SIG-M5 (cell line): ENCODE results near the gene EPN3.

Source experiments
- DNase-seq: peaks from one replicate; lab custom pipeline; 2025; lab: John Stamatoyannopoulos, UW

EPN3 gene

DNA sequence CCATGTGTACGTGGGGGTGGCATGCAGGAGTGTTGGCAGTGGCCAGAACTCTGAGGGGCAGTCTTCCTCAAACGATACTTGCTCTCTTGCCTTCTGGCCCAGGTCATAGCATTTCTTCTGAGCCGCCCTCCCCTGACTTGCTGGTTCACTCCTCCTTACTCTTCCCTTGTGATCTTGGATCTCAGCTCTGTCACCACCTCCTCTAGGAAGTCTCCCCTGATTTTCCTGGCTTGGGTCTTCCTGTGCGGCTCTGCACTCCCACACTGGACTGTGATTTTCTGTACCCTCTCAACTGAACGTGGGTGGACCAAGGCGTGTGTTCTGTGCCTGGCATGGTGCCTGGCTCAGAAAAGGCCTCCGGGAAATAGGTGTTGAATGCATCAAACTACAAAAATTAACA is 2.9 kb downstream of the EPN3 start:
- no peak for DNase-seq

- no peak for DNase-seq
Observed at GRCh38 chr17:50536683-50537646, 4.4 kb downstream of the EPN3 start.

- DNase-seq, result no peak
Observed at GRCh38 chr17:50537721-50538548, 5.4 kb downstream of the EPN3 start.

- no peak for DNase-seq
Observed at GRCh38 chr17:50538549-50539410, 6.2 kb downstream of the EPN3 start.

- DNase-seq, result no peak
Observed at GRCh38 chr17:50539762-50540559, 7.4 kb downstream of the EPN3 start.

DNA sequence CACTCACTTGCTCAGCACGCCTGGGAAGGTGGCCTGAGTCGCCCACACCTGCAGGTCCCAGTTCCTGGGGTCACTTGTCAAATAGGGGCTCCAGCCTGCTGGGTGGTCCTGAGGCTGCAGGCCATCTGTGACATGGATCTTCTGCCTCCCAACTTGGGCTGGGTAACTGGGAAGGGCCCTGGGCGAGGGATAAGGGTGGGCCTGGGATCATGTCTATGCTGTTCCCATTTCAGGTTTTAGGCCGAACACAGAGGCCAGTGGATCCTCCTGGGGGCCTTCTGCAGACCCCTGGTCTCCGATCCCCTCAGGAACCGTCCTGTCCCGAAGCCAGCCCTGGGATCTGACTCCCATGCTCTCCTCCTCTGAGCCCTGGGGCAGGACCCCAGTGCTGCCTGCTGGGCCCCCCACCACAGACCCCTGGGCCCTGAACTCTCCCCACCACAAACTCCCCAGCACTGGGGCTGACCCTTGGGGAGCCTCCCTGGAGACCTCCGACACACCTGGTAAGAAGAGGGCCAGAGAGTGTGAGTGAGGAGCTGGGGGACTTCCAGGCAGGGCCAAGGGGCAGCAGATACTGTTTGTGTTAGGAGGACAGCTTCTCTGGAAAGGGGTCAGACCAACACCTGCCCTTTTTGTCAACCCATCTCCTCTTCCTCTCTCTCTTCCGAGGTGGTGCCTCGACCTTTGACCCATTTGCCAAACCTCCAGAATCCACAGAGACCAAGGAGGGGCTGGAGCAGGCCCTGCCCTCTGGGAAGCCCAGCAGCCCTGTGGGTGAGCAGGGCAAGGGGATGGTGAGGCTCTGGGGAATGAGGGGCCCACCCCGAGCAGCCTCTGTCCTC is 8.2 kb downstream of the EPN3 start:
- no peak for DNase-seq

GRCh38 chr17:50541402-50541715 is 8.8 kb downstream of the EPN3 start:
- no peak for DNase-seq

GRCh38 chr17:50541716-50542688 is 9.5 kb downstream of the EPN3 start:
- no peak for DNase-seq

DNA sequence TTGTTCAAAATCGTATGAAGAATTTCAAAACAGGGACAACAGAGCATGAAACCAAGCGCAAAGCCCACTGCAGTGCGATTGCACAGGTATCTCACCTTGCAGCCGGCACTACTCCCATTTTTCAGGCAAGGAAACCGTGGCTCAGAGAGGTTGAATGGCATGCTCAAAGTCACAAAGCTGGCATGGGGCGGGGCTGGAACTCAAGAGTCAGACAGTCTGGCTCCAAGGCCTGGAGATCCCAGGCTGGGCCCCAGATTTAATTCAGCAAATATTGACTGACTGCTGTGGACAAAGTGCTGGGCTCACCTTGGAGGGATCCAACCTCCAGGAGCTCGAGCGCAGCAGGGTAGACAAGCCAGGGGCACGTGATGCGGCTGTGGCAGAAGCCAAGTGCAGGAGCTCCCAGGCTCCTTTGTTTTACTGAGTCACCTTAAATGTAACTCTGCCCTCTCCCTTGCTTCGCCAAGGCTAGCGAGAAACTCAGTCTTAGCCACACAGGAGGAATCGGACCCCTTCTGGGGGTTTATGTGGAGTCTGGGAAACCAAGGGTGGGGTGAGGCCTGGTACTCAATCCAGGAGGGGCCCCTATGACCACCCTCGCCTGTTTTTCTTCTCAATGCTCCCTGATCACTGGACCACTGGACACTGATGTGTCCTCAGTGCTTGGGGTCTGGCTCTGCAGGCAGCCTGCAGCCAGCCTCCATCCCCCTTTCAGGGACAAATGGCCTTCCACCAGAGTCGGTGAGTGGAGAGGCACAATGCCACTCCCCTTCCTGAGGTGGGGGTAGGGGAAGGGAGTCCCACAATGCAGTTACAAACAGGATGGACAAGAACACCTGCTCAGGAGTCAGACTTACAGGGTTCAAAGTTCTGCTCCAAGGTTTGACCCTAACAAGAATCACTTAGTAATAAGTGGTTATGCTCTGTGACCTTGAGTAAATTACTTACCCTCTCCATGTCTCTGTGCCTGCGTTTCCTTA is 10.6 kb downstream of the EPN3 start:
- no peak for DNase-seq

DNA sequence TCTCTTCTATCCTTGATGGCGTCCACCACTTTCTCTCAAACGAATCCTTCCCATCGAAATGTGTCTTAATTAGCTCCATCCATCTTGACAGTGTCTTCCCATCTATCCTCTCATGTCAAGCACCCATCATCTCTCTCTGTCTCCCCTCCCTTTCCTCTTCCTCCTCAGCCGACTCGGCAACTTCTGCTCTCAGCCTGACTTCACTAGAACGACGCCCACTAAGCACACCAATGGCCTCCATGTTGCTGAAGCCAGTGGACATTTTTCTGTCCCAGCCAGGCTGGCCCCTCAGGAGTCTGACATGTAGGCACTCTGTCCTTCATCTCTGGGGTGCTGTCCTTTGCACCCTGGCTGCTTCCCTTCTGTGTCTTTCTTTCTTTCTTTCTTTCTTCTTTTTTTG is 12.0 kb downstream of the EPN3 start:
- DNase-seq, result no peak

GRCh38 chr17:50545311-50545710 is 12.8 kb downstream of the EPN3 start:
- DNase-seq, result no peak

DNA sequence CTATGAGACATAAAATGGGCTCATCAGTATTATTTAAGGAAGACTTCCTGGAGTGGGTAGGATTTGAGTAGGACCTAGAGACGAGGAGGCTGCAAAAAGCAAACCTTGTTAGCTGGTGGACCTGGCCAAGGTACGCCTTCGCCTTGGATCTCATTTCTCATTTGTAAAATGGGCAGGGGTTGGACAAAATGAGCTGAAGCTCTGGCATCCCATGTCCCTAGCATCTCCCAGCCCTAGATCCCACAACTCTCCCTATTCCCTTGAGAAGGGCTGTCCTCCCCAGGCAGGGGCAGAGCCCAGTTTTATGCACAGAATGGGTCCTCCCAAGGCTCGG is 14.1 kb downstream of the EPN3 start:
- DNase-seq, result no peak

GRCh38 chr17:50547035-50547735 is 14.7 kb downstream of the EPN3 start, which contains the start of gene SPATA20:
TSS of gene SPATA20 (plus strand) at chr17:50547174. CDS start at chr17:50547209, 35 bp downstream.
- peak; percentile 30 for DNase-seq

DNA sequence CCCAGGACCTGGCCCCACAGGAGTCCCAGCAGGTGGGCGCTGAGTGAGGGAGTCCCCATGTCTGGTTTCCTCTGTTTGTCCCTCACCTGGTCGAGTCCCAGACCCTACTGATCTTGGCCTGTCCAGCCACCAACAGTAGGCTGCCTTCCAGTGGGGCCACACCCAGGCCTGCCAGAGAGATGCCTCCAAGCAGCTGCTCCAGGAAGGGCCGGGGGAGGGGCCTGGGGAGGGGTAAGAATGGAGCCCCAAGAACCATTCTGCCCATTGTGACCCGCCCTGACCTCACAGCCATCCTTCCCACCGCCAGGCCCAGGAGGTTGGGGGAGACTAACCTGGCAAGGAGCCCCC is 15.2 kb downstream of the EPN3 start:
- no peak for DNase-seq

- DNase-seq, result no peak
Observed at GRCh38 chr17:50548831-50549230, 16.3 kb downstream of the EPN3 start.

- no peak for DNase-seq
Observed at GRCh38 chr17:50549256-50549941, 16.9 kb downstream of the EPN3 start.

- no peak for DNase-seq
Observed at GRCh38 chr17:50549969-50550368, 17.4 kb downstream of the EPN3 start.
